ENCODE results near the gene ATXN7L2. TPM values are rescaled to one million over a fixed set of nuclear protein-coding genes. Genes with fewer than 3 reads are reported as not detected.

Gene ATXN7L2
- total RNA-seq, 1 experiment from 2014 or later, result 7.3 TPM

- no TSS peak for BruUV-seq (replicated peaks)
- Mint-ChIP-seq H3K9me3 (ENCODE audit: unreplicated experiment) (no peaks in the 10 kb centered on the region), H3K27me3 (ENCODE audit: insufficient read depth, unreplicated experiment) (peaks cover 80% of the 10 kb centered on the region), H3K4me3 (ENCODE audit: unreplicated experiment) (no peak overlapping the region), H3K4me1 (ENCODE audit: insufficient read depth, unreplicated experiment) (peaks cover 4% of the 10 kb centered on the region), H3K27ac (ENCODE audit: low read depth, unreplicated experiment) (no peak overlapping the region), H3K36me3 (ENCODE audit: insufficient read depth, unreplicated experiment) (no peaks in the 10 kb centered on the region)
- TF ChIP-seq CTCF (IDR thresholded peaks at IDR 0.05; ENCODE audit: unreplicated experiment), result no peak
- CTCF ChIA-PET, result interaction anchor here (1.4 kb wide), 2 partner anchors 15 to 18 kb away, joined by 5 read pairs; partner anchors contain the start of gene CYB561D1
- POLR2A ChIA-PET, result interaction anchor here (0.7 to 1.0 kb wide), 2 partner anchors 9 to 14 kb away, joined by 3 to 5 read pairs; partner anchors contain the start of gene ATXN7L2
- intact Hi-C loops (cut with micrococcal nuclease), result no loop called here
- DNase-seq (ENCODE audit: unreplicated experiment), result no peak
These were observed 8.4 kb upstream of the ATXN7L2 start for GRCh38 chr1:109475261-109475660.

- ChIA-PET CTCF (interaction anchor here (0.6 to 1.4 kb wide), 2 partner anchors 17 to 149 kb away, joined by 3 to 5 read pairs; partner anchors contain the start of gene CYB561D1), POLR2A (no interaction called here)
- no peak for DNase-seq (ENCODE audit: unreplicated experiment)
- H3K27me3 Mint-ChIP-seq (ENCODE audit: insufficient read depth, unreplicated experiment), result peaks cover 77% of the 10 kb centered on the region
- no peaks in the 10 kb centered on the region for H3K36me3 Mint-ChIP-seq (ENCODE audit: insufficient read depth, unreplicated experiment)
- no peak for TF ChIP-seq CTCF (IDR thresholded peaks at IDR 0.05; ENCODE audit: unreplicated experiment)
- H3K4me1 Mint-ChIP-seq (ENCODE audit: insufficient read depth, unreplicated experiment), result peaks cover 4% of the 10 kb centered on the region
- BruUV-seq (replicated peaks), result no TSS peak
- no peaks in the 10 kb centered on the region for H3K9me3 Mint-ChIP-seq (ENCODE audit: unreplicated experiment)
- no peak overlapping the region for H3K4me3 Mint-ChIP-seq (ENCODE audit: unreplicated experiment)
- no peak overlapping the region for H3K27ac Mint-ChIP-seq (ENCODE audit: low read depth, unreplicated experiment)
- intact Hi-C loops (cut with micrococcal nuclease), result no loop called here
These were observed 6.9 kb upstream of the ATXN7L2 start for GRCh38 chr1:109476825-109477224.

- Mint-ChIP-seq H3K27ac (ENCODE audit: low read depth, unreplicated experiment) (no peak overlapping the region), H3K36me3 (ENCODE audit: insufficient read depth, unreplicated experiment) (no peaks in the 10 kb centered on the region), H3K27me3 (ENCODE audit: insufficient read depth, unreplicated experiment) (peaks cover 67% of the 10 kb centered on the region), H3K9me3 (ENCODE audit: unreplicated experiment) (no peaks in the 10 kb centered on the region), H3K4me1 (ENCODE audit: insufficient read depth, unreplicated experiment) (peaks cover 4% of the 10 kb centered on the region), H3K4me3 (ENCODE audit: unreplicated experiment) (no peak overlapping the region)
- BruUV-seq (replicated peaks), result no TSS peak
- CTCF ChIA-PET, result interaction anchor here (2.8 kb wide), 1 partner anchor 13 kb away, joined by 17 read pairs; no protein-coding TSS in a partner anchor
- POLR2A ChIA-PET, result no interaction called here
- TF ChIP-seq CTCF (IDR thresholded peaks at IDR 0.05; ENCODE audit: unreplicated experiment), result no peak
- DNase-seq (ENCODE audit: unreplicated experiment), result no peak
- intact Hi-C loops (cut with micrococcal nuclease), result no loop called here
These were observed 5.9 kb upstream of the ATXN7L2 start for GRCh38 chr1:109477821-109478220.

GRCh38 chr1:109478806-109479205 lies 4.9 kb upstream of the ATXN7L2 start:
- no peak overlapping the region for H3K4me3 Mint-ChIP-seq (ENCODE audit: unreplicated experiment)
- no peak overlapping the region for H3K27ac Mint-ChIP-seq (ENCODE audit: low read depth, unreplicated experiment)
- POLR2A ChIA-PET, result no interaction called here
- H3K4me1 Mint-ChIP-seq (ENCODE audit: insufficient read depth, unreplicated experiment), result peaks cover 4% of the 10 kb centered on the region
- no peak for TF ChIP-seq CTCF (IDR thresholded peaks at IDR 0.05; ENCODE audit: unreplicated experiment)
- H3K27me3 Mint-ChIP-seq (ENCODE audit: insufficient read depth, unreplicated experiment), result peaks cover 57% of the 10 kb centered on the region
- DNase-seq (ENCODE audit: unreplicated experiment), result peak; percentile 52
- BruUV-seq (replicated peaks), result no TSS peak
- intact Hi-C loops (cut with micrococcal nuclease), result no loop called here
- no peaks in the 10 kb centered on the region for H3K9me3 Mint-ChIP-seq (ENCODE audit: unreplicated experiment)
- no peaks in the 10 kb centered on the region for H3K36me3 Mint-ChIP-seq (ENCODE audit: insufficient read depth, unreplicated experiment)
- CTCF ChIA-PET, result interaction anchor here (0.5 to 2.8 kb wide), 4 partner anchors 10 to 356 kb away, joined by 3 to 17 read pairs (median 3); no protein-coding TSS in a partner anchor

All from MCF 10A (cell line).